K562 (cell line): ENCODE measurements around the gene GVQW3. TPM values are rescaled to one million over a fixed set of nuclear protein-coding genes. Genes with fewer than 3 reads are reported as not detected.

Source experiments
- DEAF1 ChIP-seq: fragments of 450-650 bp; formaldehyde crosslinking; IDR thresholded peaks from 2 replicates; pipeline ENCODE4 v1.4.0; 2020; ENCODE audit warnings: mild to moderate bottlenecking, moderate library complexity
- FUS ChIP-seq: fragments of 200-400 bp; formaldehyde crosslinking; optimal IDR thresholded peaks from 2 replicates; pipeline ENCODE3; 2017; ENCODE audit warnings: low read depth, low read length
- HINFP ChIP-seq: fragments of 450-650 bp; conservative IDR thresholded peaks from 2 replicates; pipeline ENCODE4 v1.6.1; 2016; ENCODE audit warnings: missing genetic modification characterization, low read depth, mild to moderate bottlenecking, control low read depth, missing compliant biosample characterization
- JUND ChIP-seq, 2 experiments: IDR thresholded peaks; 2 replicates in 1 of 2; 3 replicates in 1 of 2; pipeline ENCODE4 v1.6.1; 2011; ENCODE audit warnings: borderline replicate concordance in 2 of 2, low read depth in 2 of 2, low read length in 2 of 2, improper control_type of control experiment in 1 of 2, missing biosample characterization in 1 of 2, missing genetic modification characterization in 1 of 2, missing genetic modification reagents in 1 of 2
- NFRKB ChIP-seq: fragments of 450-650 bp; IDR thresholded peaks from 2 replicates; pipeline ENCODE4 v1.6.1; 2016; ENCODE audit warnings: low read depth
- RAD21 ChIP-seq, 2 experiments: fragments of 250-450 bp in 1 of 2; fragments of 450-650 bp in 1 of 2; sonication (Bioruptor Pico) in 1 of 2; formaldehyde crosslinking in 1 of 2; IDR thresholded peaks in 1 of 2; conservative IDR thresholded peaks in 1 of 2; 2 replicates each; pipeline versions ENCODE4 v1.4.0 to v1.8.0; 2020 to 2022; ENCODE audit warnings: mild to moderate bottlenecking in 2 of 2, moderate library complexity in 1 of 2
- ZBTB7A ChIP-seq: IDR thresholded peaks from 2 replicates; pipeline ENCODE4 v1.6.1; 2011; ENCODE audit warnings: low read depth, mild to moderate bottlenecking, low read length, moderate library complexity, borderline replicate concordance; ENCODE audit not compliant: control insufficient read depth
- polyA plus RNA-seq, 8 experiments: library from polyadenylated mRNA; depleted of rRNA in 4 of 8; stranded (reverse) in 5 of 8; unstranded in 3 of 8; fragments of >200 nt; fragmentation: Nextera tagmentation in 2 of 8; fragmentation: Illumina TruSeq in 1 of 8; extraction: Ambion mirVana in 2 of 8; extraction: Trizol in 1 of 8; gene quantifications; 2 replicates each; pipeline versions ENCODE4 v1.2.1 to v1.2.3, GENCODE V29; 2011 to 2014; ENCODE audit warnings: inconsistent platforms in 1 of 8, missing spikeins in 1 of 8
- total RNA-seq, 7 experiments: library from RNA; depleted of rRNA in 6 of 7; stranded (reverse); fragments of >200 nt in 6 of 7; fragmentation: Illumina TruSeq in 2 of 7; extraction: Trizol in 2 of 7; gene quantifications; 2 replicates each; pipeline versions ENCODE4 v1.2.1 to v1.2.3, GENCODE V29; 2011 to 2021; ENCODE audit warnings: low replicate concordance in 1 of 7

Gene GVQW3
- total and polyA plus RNA-seq, 9 of the 15 experiments (the other 6 are each of a cell fraction or from before 2014, with no cell fraction given): 0.66 to 5.7 (median 2.1) TPM

- TF ChIP-seq DEAF1 (CRISPR knock-in tag) (no peak), HINFP (tag) (no peak), JUND (IDR thresholded peaks at IDR 0.05; ENCODE audit: borderline replicate concordance, low read depth, low read length) (0 out of 2 replicates have a peak, but pooled peaks have one; percentile 3), JUND (tag; IDR thresholded peaks at IDR 0.05; ENCODE audit: borderline replicate concordance, low read depth, low read length) (no peak), FUS (no peak), RAD21 (CRISPR knock-in tag; conservative IDR thresholded peaks at IDR 0.05 in 1 of 2, IDR thresholded peaks at IDR 0.05 in 1 of 2) (no peak), ZBTB7A (no peak), NFRKB (no peak)
Observed at GRCh38 chr11:76365038-76365679, 16.0 kb upstream of the GVQW3 start (continued).
